GM18505 (cell line): ENCODE results near the gene CDS2.

Experiments
- ATAC-seq: cut with Tn5 transposase; IDR thresholded peaks from one replicate; pipeline ENCODE4 v1.9.1; 2021; ENCODE audit not compliant: unreplicated experiment
- POLR2A ChIP-seq: IDR thresholded peaks from 4 replicates; pipeline ENCODE4 v1.6.1; 2011; ENCODE audit warnings: borderline replicate concordance; ENCODE audit not compliant: insufficient read depth, insufficient read length; ENCODE audit errors: extremely low read depth

CDS2 gene

GRCh38 chr20:5153612-5154542, 27.1 kb downstream of the CDS2 start:
- ATAC-seq, result no peak
- no peak for TF ChIP-seq POLR2A

DNA sequence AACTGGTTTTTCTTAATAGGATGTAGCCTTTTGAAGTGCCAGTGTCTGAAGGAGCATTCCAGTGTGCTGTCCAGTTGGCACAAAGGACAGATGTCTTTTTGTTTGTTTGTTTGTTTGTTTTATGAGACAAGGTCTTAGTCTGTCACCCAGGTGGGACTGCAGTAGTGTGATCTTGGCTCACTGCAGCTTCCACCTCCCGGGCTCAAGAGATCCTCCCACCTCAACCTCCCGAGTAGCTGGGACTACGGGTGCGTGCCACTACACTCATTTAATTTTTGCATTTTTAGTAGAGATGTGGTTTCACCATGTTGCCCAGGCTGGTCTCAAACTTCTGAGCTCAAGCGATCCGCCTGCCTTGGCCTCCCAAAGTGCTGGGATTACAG, 27.7 kb downstream of the CDS2 start:
- no peak for ATAC-seq
- TF ChIP-seq POLR2A, result no peak

- no peak for ATAC-seq
- TF ChIP-seq POLR2A, result no peak
Measured at GRCh38 chr20:5155404-5155803, 28.6 kb downstream of the CDS2 start.

DNA sequence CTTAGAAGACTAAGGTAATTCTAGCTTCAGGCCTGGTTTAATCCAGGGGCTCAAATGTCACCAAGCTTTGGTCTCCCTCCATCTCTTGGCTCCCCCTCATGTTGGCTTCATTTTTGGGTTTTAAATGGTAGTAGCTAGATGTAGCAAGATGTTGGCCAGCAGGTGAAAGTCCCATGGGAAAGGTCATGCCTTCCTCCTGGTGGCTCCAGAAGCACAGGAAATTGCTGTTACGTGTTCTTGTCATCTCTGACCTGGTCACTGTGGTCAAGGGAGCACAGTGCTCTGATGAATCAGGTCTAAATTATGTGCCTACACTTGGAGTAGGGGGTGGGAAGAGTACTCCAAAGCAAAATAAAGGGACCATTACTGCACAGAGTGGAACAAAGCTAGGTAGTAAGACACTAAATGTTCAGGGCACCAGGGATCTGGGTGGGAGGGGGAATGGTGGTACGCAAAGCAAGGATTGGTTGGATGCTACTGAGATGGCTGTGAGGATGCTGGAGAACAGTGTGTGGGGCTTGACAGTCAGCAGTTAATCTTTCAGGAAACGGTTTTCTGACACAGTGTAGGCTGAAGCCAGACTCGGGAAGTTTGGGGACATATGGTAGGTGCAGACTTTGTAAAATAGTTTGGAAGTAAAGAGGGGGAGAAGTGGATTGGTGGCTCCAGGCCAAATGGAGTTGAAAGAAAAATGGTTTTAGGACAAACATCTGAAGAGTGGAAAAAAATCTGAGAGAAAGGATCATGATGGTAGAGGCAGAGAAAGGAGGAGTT, 30.1 kb downstream of the CDS2 start:
- no peak for ATAC-seq
- TF ChIP-seq POLR2A, result no peak

- ATAC-seq, result no peak
- no peak for TF ChIP-seq POLR2A
Measured at GRCh38 chr20:5159928-5160327, 33.1 kb downstream of the CDS2 start.

- TF ChIP-seq POLR2A, result no peak
- no peak for ATAC-seq
Measured at GRCh38 chr20:5160882-5161281, 34.1 kb downstream of the CDS2 start.

DNA sequence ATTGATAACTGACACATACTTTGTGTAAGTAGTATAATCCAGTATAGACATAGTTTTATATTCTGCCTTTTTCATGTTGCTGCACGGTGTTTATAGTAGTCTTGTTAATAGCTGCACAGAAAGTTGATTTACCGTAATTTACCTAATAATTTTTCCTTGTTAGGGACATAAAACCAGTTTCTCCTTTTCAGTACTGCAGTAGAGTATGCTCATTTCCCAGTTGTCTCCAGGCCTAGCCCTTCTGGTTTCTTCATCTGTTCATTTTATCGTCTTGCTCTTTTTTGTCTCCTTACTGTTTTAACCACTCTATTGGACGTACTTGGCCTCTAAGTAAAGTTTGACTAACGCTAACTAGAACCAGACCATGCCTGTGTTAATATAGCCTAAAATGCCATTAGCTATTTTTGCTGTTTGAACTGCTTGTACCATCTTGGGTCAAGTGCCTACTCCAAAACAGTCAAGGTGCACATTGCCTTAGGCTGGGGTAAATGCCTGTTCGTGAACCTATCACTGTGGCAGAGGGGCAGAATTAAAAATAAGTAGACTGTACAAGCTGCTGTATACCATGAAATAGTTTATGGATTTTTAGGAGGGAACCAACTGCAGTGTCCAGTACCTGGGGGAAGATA, 34.8 kb downstream of the CDS2 start:
- no peak for ATAC-seq
- no peak for TF ChIP-seq POLR2A

DNA sequence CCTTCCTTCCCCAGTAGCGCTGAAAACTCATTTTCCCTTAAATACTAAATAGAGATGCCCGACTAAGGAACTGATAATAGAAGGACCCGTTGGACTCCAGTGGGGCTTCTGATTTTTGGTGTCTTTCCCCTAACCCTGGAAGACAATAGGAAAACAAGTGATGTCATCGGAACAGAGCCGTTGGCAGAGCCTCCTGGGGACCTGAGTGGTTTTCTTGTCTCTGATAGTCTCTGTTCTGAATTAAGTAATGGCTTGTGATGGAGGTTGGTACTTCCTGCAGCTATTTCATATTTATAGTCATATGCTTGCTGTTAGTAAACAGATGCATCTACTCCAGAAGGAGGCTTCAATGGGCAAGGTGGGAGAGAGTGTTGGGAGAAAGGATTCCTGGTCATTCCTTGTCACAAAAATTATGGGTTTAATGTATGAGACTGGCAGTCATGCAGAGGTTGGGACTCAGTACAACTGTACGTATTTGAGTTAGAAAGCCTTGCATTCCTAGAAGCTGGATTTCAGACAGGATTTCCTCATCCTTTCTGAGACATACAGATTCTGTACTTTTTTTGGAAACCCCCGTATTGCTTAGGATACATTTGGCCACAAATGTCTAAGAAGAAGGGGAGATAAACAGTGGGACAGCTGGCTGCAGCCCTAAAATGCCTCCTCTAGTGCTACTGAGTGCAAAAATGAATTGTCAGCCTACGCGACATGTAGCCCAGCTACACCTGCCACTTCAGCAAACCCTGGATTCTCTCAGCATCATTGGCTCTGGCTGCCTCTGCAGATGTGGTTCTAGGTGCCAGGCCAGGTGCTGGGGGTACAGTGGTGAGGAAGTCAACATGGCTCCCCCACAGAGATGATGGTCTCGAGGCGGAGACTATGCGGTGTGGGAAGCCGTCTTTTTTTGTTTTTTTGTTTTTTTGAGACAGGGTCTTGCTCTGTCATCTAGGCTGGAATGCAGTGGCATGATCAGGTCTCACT, 38.1 kb downstream of the CDS2 start:
- TF ChIP-seq POLR2A, result no peak
- ATAC-seq, result no peak

- ATAC-seq, result no peak
- no peak for TF ChIP-seq POLR2A
Measured at GRCh38 chr20:5168651-5169396, 42.0 kb downstream of the CDS2 start.

DNA sequence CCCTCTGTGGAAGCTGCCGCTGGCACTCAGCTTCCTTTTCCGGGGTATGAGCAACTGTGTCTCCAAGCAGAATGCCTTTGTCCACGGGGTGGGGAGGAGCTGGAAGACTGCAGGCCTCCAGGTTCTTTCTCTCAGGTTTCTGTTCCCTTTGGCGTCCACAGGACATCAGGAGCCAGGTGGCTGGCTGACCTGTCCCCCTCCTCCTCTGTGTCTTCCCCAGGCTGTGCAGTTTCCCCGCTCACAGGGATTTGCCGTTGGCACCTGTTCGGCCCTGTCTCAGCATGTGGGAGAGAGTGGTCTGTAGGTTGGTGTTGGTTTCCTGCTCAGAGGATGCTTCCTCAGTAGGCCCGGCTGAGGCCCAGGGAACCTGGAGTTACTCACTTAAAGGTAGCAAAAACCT, 43.5 kb downstream of the CDS2 start:
- no peak for TF ChIP-seq POLR2A
- no peak for ATAC-seq

- no peak for ATAC-seq
- TF ChIP-seq POLR2A, result no peak
Measured at GRCh38 chr20:5171064-5171789, 44.4 kb downstream of the CDS2 start.

- no peak for TF ChIP-seq POLR2A
- ATAC-seq, result no peak
Measured at GRCh38 chr20:5171790-5172164, 45.0 kb downstream of the CDS2 start.

GRCh38 chr20:5172167-5172601, 45.4 kb downstream of the CDS2 start:
- ATAC-seq, result no peak
- TF ChIP-seq POLR2A, result no peak
